Loucy (cell line): Measurements from ENCODE around the gene ZNF148.

ENCODE experiments used
- EZH2phosphoT487 ChIP-seq: fragments of 200-600 bp; IDR thresholded peaks from 2 replicates; pipeline ENCODE4 v1.6.1; 2018; ENCODE audit warnings: antibody characterized with exemption, mild to moderate bottlenecking, moderate library complexity, borderline replicate concordance
- TF ChIP-seq, protein P1 (sequence below): fragments of 200-600 bp; sonication (generic); conservative IDR thresholded peaks from 2 replicates; pipeline ENCODE4 v1.5.1; 2014; ENCODE audit warnings: mild to moderate bottlenecking, antibody characterized with exemption, low read length

DNA sequence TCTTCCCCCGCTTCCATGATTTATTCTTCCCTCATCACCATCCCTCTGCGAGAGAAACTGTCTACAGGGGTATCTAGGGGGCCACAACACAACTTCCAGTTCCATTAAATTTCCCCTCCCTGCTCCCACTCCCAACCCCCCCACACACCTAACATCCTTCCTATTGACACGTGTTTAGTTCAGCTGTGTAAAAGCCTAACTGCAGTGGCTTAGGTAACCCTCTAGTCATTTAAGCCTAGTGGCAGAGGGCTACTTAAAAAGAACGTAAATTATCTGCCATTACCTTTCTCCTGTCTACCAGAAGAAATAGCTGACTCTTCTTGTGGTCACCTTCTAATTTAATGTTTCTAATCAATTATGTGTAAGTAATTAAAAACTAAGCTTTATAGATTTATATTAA lies 56.3 kb downstream of the ZNF148 start:
- TF ChIP-seq, protein P1, sequence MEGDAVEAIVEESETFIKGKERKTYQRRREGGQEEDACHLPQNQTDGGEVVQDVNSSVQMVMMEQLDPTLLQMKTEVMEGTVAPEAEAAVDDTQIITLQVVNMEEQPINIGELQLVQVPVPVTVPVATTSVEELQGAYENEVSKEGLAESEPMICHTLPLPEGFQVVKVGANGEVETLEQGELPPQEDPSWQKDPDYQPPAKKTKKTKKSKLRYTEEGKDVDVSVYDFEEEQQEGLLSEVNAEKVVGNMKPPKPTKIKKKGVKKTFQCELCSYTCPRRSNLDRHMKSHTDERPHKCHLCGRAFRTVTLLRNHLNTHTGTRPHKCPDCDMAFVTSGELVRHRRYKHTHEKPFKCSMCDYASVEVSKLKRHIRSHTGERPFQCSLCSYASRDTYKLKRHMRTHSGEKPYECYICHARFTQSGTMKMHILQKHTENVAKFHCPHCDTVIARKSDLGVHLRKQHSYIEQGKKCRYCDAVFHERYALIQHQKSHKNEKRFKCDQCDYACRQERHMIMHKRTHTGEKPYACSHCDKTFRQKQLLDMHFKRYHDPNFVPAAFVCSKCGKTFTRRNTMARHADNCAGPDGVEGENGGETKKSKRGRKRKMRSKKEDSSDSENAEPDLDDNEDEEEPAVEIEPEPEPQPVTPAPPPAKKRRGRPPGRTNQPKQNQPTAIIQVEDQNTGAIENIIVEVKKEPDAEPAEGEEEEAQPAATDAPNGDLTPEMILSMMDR = no peak
- TF ChIP-seq EZH2phosphoT487 = no peak
